DND-41 (cell line): ENCODE results near the gene KIAA1549.

Experiments
- CTCF ChIP-seq: IDR thresholded peaks from 2 replicates; pipeline ENCODE4 v1.5.1; 2012; ENCODE audit warnings: borderline replicate concordance, low read length, moderate library complexity, mild to moderate bottlenecking; ENCODE audit not compliant: poor library complexity, severe bottlenecking; ENCODE audit errors: extremely low read depth
- EZH2 ChIP-seq: IDR thresholded peaks from 3 replicates; pipeline ENCODE4 v1.6.1; 2012; ENCODE audit warnings: borderline replicate concordance, low read depth, mild to moderate bottlenecking, moderate library complexity, low read length, inconsistent platforms; ENCODE audit not compliant: severe bottlenecking

GRCh38 chr7:138809346-138809745 lies 171.8 kb downstream of the KIAA1549 start:
- TF ChIP-seq CTCF (no peak), EZH2 (no peak)
